GM19452 (cell line): ENCODE measurements around the gene NFIL3.
"Not testable (repeated sequence)": the region's sequence is repeated elsewhere in the genome, so short reads cannot be mapped to it uniquely, and the experiment has no call there.

Experiments
- ATAC-seq: cut with Tn5 transposase; IDR thresholded peaks from one replicate; pipeline ENCODE4 v1.9.1; 2021; ENCODE audit not compliant: unreplicated experiment

Gene NFIL3

DNA sequence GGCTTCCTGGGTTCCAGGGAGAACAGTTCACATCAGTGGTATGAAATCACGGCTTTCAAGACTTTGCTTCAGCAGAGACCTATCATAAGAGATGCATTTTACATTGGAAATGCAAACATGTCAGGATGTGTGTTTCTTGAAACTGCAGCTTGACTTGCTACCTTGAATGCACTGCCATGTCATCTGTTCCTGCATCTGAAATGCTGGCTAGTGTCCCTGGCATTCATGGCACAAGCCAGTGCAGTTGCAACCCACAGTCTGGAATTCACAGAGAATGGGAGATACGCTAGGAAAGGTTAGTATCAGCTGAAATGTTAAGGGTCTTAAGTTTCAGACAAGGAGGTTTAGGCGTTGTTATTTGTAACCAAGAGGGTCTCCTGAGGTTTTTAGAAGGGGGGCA is 24.7 kb downstream of the NFIL3 start:
- ATAC-seq: no peak

DNA sequence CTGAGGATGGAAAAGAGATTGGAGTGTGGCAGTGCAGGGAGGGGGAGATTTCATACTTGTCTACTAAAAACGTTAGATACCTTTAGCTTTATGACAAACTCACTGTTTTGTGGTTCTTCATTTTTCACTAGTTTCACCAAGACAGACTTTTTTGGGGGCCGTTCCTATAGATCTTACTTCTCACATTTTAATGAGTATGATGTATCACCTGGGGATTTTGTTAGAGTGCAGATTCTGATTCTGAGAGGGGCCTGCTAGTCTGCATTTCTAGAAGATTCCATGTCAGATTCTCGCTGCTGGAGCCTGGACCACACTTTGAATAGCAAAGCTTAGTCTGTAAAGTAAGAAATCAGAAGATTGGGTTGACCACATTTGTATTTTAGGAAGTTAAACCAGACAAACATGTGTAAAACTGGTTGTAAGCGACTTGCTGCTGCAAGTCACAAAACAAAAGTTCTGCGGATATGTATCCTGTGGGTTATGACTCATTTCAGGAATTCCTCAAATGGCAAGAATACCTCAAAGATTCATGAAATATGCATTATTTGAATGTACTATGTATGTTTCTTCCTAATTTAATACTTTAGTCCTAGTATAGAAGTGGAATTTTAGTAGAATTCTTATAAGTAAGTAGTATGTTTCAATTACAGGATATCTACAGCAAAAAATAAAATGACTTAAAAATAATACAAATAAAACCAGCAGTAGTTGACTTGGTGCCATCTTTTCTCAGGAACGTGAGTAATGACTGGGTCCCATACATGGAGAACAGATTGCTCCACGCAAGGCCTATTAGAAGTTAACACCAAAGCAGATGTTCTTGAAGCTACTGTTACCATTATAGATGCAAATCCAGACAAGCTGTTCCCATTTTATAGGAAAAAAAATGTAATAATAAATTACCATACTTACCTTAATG is 27.8 kb downstream of the NFIL3 start:
- ATAC-seq: peak; percentile 58

DNA sequence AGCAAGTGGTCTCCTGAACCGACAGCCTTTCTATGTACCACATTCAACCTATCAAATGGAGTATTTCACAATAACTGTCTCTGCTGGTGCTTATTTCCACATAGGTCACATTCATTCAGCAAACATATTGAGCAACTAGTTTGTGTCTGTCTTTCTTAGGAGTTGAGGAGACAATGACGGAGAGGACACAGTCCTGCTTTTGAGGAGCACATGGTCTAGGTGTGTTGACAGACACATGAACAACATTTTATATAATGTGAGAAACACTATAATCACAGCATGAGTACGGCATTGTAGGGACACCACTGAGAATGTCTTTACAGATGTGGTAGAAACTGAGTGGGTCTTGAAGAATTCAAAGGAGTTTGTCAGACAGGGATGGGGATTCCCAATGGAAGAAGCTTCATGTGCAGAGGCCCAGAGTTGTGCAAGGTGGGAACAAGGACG is 28.5 kb downstream of the NFIL3 start:
- ATAC-seq: no peak

DNA sequence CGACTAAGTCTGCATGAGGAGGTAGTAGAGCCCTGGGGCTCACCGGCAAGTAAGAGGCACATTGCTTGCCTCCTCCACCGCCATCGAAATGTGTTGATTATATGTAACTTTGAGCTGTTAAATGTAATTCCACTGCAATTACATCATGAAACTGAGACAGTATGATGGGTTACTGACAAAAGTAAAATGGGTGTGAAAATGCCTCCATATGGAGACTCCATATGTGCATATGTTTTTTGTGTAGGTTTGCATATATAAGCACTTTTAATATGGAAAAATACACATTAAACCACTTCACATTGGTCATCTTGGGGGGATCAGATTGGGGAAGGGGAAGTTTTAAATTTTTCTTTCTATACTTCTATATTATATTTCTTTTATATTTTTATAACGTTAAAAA is 29.8 kb downstream of the NFIL3 start:
- ATAC-seq: no peak

DNA sequence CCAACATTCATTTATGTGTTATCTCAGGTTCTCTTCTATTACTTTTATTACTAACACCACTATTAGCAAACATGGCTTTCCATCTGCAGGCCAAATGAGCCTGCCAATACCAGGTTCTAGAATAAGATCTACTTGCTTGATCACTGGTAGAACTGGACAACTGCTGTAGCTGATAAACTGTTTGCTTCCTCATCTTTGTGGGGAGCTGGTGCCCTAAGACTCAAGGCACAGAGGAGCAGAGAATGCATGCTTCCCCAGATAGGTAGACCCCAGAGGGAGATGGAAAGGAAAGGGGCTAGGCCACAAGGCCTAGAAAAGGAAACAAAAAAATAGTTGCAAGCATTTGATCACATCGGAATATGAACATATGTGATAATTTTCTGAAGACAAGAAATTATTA is 31.2 kb downstream of the NFIL3 start:
- ATAC-seq: no peak

DNA sequence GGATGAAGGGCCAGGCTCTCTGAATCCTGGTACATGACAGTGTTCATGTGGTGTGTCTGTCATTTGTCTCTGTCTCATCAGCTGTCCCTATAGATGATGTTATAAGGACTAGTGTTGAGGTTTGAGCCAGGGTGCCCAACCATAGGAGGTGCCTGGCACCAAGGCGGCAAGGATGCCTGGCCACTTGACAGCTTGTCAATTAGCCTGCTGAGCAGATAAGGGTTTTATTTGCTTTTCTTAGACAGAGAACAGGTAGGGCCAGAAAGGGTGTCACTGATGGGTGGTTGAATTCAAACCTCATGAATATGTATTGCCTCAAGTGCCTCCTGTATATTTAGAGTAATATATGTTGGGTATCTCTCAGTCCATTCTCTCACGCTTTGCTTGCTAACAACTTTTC is 31.8 kb downstream of the NFIL3 start:
- ATAC-seq: no peak

DNA sequence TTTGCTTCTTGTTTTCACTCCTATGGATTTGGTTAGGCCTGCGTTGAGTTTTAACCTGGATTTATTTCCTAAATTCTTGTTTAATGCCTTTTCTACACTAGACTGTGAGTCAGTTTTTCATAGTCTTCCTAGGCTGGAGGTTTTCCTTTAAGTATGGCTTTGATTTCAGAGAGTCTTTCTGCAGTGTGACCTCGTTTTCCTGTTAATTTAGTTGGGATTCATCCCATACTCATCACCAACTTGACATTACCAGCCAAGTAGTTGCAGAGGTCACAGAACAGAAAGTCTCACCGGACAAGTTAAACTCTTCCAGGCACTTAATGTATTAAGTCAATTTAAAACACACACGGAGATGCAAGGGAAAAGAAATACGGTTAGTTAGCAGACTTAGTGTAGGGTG is 32.2 kb downstream of the NFIL3 start:
- no peak for ATAC-seq

DNA sequence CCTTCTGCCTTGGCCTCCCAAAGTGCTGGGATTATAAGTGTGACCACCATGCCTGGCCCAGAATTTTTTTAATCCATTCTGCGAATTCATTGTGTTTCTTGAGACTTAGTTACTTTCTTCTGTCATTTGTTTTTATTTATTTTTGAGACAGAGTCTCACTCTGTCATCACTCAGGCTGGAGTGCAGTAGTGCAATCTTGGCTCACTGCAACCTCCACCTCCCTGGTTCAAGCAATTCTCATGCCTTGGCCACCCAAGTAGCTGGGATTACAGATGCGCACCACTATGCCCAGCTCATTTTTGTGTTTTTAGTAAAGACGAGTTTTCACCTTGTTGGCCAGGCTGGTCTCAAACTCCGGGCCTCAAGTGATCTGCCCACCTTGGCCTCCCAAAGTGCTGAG is 33.9 kb downstream of the NFIL3 start:
- not testable (repeated sequence) for ATAC-seq

DNA sequence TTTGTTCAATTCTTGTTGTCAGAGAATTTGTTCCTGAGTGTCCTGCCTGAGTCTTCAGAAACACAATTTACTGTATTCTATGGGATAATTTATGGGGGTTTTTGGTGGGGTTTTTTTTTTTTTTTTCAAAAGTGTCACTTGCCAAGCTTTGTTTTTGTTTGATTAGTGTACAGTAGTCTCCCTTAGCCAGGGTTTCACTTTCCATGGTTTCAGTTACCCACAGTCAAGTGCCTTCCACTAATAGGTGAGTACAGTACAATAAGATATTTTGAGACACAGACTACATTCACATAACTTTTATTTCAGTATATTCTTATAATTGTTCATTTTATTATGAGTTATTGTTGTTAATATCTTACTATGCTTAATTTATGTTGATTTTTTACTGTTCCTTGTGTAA is 36.9 kb downstream of the NFIL3 start:
- ATAC-seq: no peak

DNA sequence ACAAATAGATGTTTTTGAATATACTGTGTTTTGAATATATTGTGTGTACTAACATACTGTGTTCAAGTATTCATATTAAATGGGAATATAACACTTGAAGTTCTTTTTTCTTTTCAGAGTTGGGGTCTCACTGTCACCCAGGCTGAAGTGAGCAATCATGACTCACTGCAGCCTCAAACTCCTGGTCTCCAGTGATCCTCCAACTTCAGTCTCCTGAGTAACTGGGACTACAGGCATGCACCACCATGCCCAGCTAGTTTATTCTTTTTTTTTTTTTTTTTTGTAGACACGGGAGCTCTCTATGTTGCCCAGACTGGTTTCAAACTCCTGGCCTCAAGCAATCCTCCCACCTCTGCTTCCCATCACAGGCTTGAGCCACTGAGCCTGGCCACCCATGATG is 38.7 kb downstream of the NFIL3 start:
- no peak for ATAC-seq

DNA sequence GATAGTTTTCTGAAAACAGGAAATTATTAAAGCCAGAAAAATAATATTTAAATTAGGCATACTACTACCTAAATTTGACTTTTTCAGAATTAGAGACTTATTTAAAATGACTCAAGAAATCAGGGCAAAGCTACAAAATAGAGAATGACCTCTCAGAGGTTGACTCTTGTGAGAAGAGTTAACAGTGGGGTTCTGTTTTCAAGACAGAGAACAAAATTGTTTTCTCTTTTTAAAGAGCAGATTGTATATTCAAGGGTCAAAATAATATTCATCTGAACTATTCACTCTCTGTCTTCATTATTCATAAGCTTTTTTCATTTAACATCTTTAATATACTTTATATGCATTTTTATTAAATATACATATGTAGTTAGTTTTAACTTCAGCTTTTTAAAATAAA is 40.1 kb downstream of the NFIL3 start:
- ATAC-seq: no peak

DNA sequence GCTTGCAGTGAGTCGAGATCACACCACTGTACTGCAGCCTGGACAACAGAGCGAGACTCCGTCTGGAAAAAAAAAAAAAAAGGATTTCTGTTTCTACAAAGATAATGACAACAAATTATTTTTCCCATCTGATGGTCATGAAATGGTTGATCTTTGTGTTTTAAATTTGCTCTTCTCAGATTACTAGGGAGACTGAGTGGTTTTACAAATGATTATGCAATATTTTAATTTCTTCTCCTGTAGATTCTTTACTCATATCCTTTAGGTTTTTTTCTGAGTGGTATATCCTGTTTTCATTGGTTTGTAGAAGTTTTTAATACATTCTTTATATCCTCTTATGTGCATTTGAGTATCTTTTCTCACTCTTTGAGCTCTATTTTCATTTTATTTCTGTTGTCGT is 41.3 kb downstream of the NFIL3 start:
- ATAC-seq: no peak

DNA sequence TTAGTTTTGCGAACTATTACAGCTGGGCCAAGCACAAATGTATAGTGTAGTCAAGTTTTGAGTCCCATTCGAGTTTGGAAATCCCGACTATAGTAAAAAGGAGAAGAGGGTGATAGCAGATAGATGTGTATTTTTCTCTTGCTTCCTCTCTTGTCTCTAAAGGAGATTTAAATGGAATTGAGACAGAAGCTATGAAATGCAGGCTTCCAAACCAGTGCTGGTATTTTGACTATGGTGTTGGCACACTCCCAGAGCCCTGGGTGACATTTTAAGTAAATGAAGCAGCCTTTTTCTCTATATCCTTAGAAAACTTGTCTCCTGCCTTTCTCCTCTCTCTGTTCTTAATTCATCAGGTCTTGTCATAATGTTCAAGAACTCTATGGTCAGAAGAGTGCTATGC is 44.2 kb downstream of the NFIL3 start:
- ATAC-seq: no peak

DNA sequence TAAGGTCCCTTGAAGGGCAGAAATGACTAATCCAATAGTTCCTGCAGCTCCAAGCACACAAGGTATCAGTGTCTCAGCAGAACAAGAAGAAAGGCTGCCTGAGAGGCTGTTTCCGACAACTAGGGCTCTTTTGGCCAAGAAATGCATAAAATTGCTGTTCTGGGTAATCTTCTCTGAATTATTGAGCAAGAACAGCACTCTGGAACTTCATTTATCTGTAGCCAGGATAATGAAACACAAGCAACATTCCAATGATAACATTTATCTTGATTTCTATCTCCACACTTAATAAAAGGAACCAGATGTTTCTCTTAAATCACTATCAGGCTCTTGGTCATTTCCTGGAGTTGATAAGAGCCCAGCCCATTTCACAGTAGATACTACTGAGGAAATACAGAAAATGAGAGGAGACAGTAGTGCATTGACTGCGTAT is 44.9 kb downstream of the NFIL3 start:
- ATAC-seq: no peak

DNA sequence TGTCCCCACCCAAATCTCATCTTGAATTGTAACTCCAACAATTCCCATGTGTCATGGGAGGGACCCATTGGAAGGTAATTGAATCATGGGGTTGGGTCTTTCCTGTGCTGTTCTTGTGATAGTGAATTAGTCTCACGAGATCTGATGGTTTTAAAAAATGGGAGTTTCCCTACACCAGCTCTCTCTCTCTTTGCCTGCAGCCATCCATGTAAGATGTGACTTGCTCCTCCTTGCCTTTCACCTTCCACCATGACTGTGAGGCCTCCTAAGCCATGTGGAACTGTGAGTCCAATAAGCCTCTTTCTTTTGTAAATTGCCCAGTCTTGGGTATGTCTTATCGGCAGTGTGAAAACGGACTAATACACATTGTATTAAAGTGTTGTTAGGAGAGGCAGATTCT is 45.6 kb downstream of the NFIL3 start:
- ATAC-seq: not testable (repeated sequence)

DNA sequence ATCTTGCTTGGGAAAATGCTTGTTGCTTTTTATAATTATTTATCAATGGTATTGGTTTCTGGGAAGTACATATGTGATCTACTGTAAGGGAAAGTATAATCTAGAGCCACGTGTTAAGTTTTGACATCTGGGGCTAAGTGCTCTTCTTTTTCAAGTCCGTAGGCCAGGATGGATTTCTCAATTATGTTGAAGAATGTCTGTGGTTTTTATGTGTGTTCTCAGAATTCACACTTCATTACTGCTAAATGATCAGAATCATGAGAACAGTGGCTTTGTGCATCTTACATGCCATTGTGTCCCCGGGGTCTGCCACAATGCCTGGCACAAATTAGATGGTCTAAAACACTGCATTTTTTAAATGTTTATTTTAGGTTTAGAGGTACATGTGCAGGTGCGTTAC is 47.4 kb downstream of the NFIL3 start:
- ATAC-seq: no peak

DNA sequence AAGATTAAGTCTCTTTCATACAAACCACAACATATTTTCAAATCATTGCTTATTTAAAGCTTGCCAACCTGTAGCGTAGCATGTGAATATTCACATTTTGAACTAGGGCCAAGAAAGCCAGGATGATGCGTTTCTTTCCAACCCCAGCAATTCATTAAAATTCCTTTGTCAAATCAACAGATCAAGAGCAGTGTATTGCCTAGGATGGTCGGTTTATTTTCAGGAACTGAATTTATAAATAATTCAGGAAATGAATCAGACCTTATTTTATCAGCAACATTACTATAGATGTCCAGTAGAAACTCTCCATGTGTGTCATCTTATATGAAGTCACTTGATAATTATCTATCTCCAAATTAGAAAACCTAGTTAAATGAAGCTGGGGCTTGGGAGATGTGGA is 48.7 kb downstream of the NFIL3 start:
- no peak for ATAC-seq

DNA sequence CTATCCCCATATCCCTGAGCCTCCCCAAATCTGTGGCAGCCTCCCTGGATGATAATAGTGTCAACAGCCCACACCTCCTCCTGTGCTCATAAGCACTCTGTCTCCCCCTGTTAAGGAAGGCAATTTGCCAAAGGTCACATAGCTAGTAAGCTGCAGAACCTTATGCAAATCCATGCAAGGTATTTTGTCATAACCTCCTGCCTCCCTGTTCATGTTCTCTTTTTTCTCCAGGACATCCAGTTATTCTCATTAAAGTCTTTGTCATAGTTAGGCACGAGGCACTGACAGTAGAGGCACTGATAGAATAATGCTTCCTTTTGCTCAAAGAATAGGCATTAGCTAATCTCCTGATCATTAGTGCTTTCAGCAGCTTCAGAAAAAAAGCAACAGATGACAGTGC is 51.7 kb downstream of the NFIL3 start:
- ATAC-seq: no peak

DNA sequence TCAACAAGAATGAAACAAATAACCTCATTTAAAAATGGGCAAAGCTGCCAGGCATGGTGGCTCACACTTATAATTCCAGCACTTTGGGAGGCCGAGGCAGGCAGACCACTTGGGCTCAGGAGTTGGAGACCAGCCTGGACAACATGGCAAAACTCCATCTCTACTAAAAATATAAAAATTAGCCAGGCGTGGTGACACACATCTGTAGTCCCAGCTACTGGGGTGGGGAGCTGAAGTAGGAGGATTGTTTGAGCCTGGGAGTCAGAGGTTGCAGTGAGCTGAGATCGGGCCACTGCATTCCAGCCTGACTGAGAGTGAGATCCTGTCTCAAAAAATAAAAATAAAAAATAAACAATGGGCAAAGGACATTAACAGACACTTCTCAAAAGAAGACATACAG is 53.6 kb downstream of the NFIL3 start:
- not testable (repeated sequence) for ATAC-seq

DNA sequence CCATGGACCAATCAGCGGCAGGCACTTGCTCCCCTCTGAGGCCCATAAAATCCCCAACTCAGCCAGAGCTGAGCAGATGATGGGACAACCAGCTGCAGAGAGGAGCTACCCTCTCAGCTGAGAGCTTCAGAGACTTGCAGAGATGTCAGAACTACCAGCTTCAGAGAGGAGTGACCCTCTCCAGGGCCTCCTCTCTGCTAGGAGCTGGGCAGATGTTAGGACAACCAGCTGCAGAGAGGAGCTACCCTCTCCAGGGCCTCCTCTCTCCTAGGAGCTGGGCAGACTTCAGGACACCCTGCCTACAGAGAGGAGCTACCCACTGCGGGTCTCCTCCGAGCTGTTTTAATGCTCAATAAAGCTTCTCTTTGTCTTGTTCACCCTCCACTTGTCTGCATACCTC is 58.9 kb downstream of the NFIL3 start:
- no peak for ATAC-seq

DNA sequence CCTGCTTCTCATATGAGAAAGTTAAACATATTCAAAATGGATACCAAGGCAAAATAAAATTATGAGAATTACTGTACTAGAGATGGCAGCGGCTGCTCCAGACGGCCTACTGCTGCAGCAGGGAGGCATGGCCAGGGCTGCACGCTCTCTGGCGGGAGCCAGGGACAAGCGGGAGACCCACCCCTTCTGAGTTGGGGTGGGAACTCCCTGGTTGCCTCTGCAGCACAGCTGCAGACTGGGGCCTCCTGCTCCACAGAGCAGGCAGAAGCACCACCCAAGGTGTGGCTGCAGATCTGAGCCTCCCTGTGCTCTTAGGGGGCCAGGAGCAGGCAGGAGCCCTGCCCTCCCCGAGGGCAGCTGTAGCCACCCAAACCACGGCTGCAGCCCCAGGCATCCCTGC is 59.6 kb downstream of the NFIL3 start:
- no peak for ATAC-seq

DNA sequence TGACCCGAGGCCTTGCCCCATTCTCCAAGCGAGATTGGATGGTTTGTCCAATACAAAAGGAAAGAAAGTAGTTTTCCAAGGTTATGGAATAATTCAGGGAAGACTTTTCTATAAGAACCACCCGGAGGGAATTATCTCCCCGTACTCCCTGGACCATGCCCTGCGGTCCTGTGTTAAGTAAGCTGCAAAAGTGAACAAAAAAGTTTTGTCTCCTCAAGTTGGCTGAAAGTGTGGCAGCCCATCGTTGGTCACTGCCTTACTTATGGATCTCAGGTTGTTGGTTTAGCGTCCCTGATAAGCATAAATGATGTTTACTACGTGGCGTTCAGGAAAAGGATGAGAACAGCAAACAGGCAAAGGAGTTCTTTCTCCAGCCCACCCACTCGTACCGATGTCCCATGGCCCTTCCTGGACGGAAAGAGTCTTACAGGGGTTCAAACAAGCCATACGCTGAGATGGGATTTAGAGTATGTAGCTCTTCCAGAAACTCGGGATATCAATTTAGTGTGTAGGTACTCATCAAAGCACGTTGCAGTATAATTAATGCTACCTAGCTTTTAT is 61.5 kb downstream of the NFIL3 start:
- peak; percentile 17 for ATAC-seq
